Aortic smooth muscle cell (primary cell): Measurements from ENCODE around the gene ABCG8. TPM values are rescaled to one million over a fixed set of nuclear protein-coding genes. Genes with fewer than 3 reads are reported as not detected.

Experiments used
- total RNA-seq: library from RNA; depleted of rRNA; stranded (reverse); fragments of >200 nt; gene quantifications from 2 replicates; pipeline ENCODE4 v1.2.3, GENCODE V29; 2014

Gene ABCG8
- total RNA-seq, result not detected in 2 replicates

DNA sequence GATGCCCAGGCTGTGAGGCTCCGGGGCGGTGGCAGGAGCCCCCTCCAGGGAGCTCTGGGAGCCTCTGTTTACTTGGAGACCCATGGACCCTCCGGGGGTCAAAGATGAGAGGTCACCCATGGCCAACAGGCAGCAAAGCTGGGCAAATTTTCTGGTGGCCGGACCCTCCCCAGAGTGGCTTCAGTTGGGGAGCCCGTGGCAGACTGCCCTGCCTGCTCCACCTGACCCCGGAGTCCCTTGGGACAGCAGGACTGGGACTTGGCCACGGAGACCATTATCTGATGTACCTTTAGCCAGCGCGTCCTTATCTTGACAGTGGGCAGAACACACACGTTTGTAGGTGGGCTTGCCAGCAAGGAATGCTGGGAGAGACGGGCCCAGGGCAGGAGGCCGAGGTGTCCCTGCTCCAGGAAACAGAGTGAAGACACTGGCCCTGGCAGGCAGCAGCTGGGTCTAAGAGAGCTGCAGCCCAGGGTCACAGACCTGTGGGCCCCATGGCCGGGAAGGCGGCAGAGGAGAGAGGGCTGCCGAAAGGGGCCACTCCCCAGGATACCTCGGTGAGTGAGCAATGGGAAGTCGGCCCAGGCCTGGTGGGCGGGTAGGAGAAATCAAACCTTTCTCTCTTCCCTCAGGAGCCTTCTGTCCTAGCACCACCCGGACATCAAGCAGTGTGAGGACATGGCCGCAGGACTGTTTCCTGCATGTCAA lies at the start of gene ABCG8, which contains the start of gene ABCG5:
ABCG8 (plus strand) TSS at position 412 of the 708 bp plus-strand sequence; CDS start at position 495, 83 bp downstream.
ABCG5 (minus strand) TSS at position 280 of the 708 bp plus-strand sequence; CDS start at position 120, 160 bp downstream.

Other genes starting within 250 kb of the ABCG8 start
- gene THADA, start 242.9 kb upstream of the ABCG8 start, total RNA-seq, result 27.3 and 31.8 TPM in 2 replicates
- gene PLEKHH2, start 201.7 kb upstream of the ABCG8 start, total RNA-seq, result 1.9 and 5.7 TPM in 2 replicates
- 0.31 and 0.66 TPM in 2 replicates for gene C1GALT1C1L, start 162.5 kb upstream of the ABCG8 start, total RNA-seq
- gene DYNC2LI1, start 64.9 kb upstream of the ABCG8 start, total RNA-seq, result 25.9 and 26.8 TPM in 2 replicates
- gene ABCG5, start 132 bp upstream of the ABCG8 start, total RNA-seq, result under 0.01 TPM in 1 of 2 replicates, not detected in the other
- gene LRPPRC, start 157.0 kb downstream of the ABCG8 start, total RNA-seq, result 47.7 and 51.0 TPM in 2 replicates